ENCODE measurements around the gene PLPP3. TPM values are rescaled to one million over a fixed set of nuclear protein-coding genes. Genes with fewer than 3 reads are reported as not detected.

Gene PLPP3
- total RNA-seq, 6 experiments from 2014 or later, result 47.8 to 118 (median 65.8) TPM

GRCh38 chr1:56535362-56535761 is 44.0 kb downstream of the PLPP3 start:
- H3K27ac ChIP-seq, result no peak overlapping the region
- WGBS (ENCODE audit: insufficient coverage, low coverage, low lambda C conversion rate, missing lambda C conversion rate), result 63% methylated on average over 2 of the region's 2 CpGs

GRCh38 chr1:56534130-56534651 is 45.2 kb downstream of the PLPP3 start:
- intact Hi-C loops (cut with DNase I), result no loop called here
- Histone ChIP-seq H3K27ac (no peak overlapping the region), H3K4me3 (no peak overlapping the region), H3K4me1 (peaks cover 0 to 45% (median 14%) of the 10 kb centered on the region in 4 donors), H3K27me3 (no peaks in the 10 kb centered on the region), H3K9me3 (no peaks in the 10 kb centered on the region), H3K36me3 (peaks cover 0 to 44% (median 16%) of the 10 kb centered on the region in 4 donors)
- TF ChIP-seq CTCF (IDR thresholded peaks at IDR 0.05), result no peak
- TF ChIP-seq POLR2A (IDR thresholded peaks at IDR 0.05), result no peak
- no peak for DNase-seq
- ATAC-seq, result no peak
- 77% methylated on average over 4 of the region's 5 CpGs for WGBS (ENCODE audit: insufficient coverage, low coverage, low lambda C conversion rate, missing lambda C conversion rate)

More at GRCh38 chr1:56535362-56535761, 44.0 kb downstream of the PLPP3 start:
- H3K9me3 ChIP-seq, result no peaks in the 10 kb centered on the region
- intact Hi-C loops (cut with DNase I), result no loop called here
- no peaks in the 10 kb centered on the region for H3K27me3 ChIP-seq
- H3K36me3 ChIP-seq, result peaks cover 0 to 44% (median 15%) of the 10 kb centered on the region in 4 donors
- ATAC-seq (peak in 3 of 4 donors; percentile 5 to 20 (median 13)), DNase-seq (no peak)
- peaks cover 0 to 56% (median 18%) of the 10 kb centered on the region in 4 donors for H3K4me1 ChIP-seq
- no peak overlapping the region for H3K4me3 ChIP-seq
- TF ChIP-seq CTCF (IDR thresholded peaks at IDR 0.05), result no peak

GRCh38 chr1:56533621-56534020 is 45.7 kb downstream of the PLPP3 start:
- H3K4me1 ChIP-seq, result peaks cover 0 to 43% (median 16%) of the 10 kb centered on the region in 4 donors

GRCh38 chr1:56533197-56533596 is 46.2 kb downstream of the PLPP3 start:
- H3K27ac ChIP-seq, result no peak overlapping the region
- no peak for DNase-seq
- no peaks in the 10 kb centered on the region for H3K9me3 ChIP-seq
- H3K4me3 ChIP-seq, result no peak overlapping the region
- TF ChIP-seq POLR2A (IDR thresholded peaks at IDR 0.05) (no peak), CTCF (IDR thresholded peaks at IDR 0.05) (no peak)
- 38% methylated on average over 1 of the region's 3 CpGs for WGBS (ENCODE audit: insufficient coverage, low coverage, low lambda C conversion rate, missing lambda C conversion rate)
- H3K27me3 ChIP-seq, result no peaks in the 10 kb centered on the region
- no peak for ATAC-seq
- peaks cover 0 to 44% (median 18%) of the 10 kb centered on the region in 4 donors for H3K4me1 ChIP-seq
- intact Hi-C loops (cut with DNase I), result no loop called here
- H3K36me3 ChIP-seq, result peaks cover 0 to 44% (median 16%) of the 10 kb centered on the region in 4 donors

More at GRCh38 chr1:56533621-56534020, 45.7 kb downstream of the PLPP3 start:
- DNase-seq (no peak), ATAC-seq (no peak)
- Histone ChIP-seq H3K4me3 (no peak overlapping the region), H3K9me3 (no peaks in the 10 kb centered on the region), H3K36me3 (peaks cover 0 to 44% (median 16%) of the 10 kb centered on the region in 4 donors), H3K27ac (no peak overlapping the region), H3K27me3 (no peaks in the 10 kb centered on the region)
- intact Hi-C loops (cut with DNase I), result no loop called here
- TF ChIP-seq CTCF (IDR thresholded peaks at IDR 0.05), result no peak
- no peak for TF ChIP-seq POLR2A (IDR thresholded peaks at IDR 0.05)
- WGBS (ENCODE audit: insufficient coverage, low coverage, low lambda C conversion rate, missing lambda C conversion rate), result 83% methylated on average over 3 of the region's 4 CpGs

Measured in right lobe of liver (tissue), 6 donors.